Daoy (cell line): ENCODE results near the gene RRP15. TPM values are rescaled to one million over a fixed set of nuclear protein-coding genes. Genes with fewer than 3 reads are reported as not detected.

Experiments
- total RNA-seq: library from RNA; depleted of rRNA; stranded (reverse); fragments of >200 nt; shearing (Covaris generic); gene quantifications from 2 replicates; pipeline ENCODE4 v1.2.3, GENCODE V29; 2014; rRNA removed

RRP15 gene
- total RNA-seq, 1 experiment from 2014 or later, result 22.3 TPM

Other genes starting within 250 kb of the RRP15 start
- gene TGFB2, start 60.0 kb downstream of the RRP15 start, total RNA-seq, result 12.6 and 18.2 TPM in 2 replicates